ENCODE measurements around the gene ZNF525. TPM values are rescaled to one million over a fixed set of nuclear protein-coding genes. Genes with fewer than 3 reads are reported as not detected.
"Not testable (repeated sequence)": the region's sequence is repeated elsewhere in the genome, so short reads cannot be mapped to it uniquely, and the experiment has no call there.

ZNF525 gene
- total and polyA plus RNA-seq, 7 donors, result 0.18 to 2.1 (median 1.3) TPM

- intact Hi-C loops (cut with DNase I), result loop anchor here in 1 of 2 donors (5.0 kb wide), 1 partner anchor 325 kb away; no protein-coding TSS in a partner anchor
- Histone ChIP-seq H3K4me3 (no peak overlapping the region), H3K27me3 (ENCODE audit: insufficient read depth in 3 of 3, low read length in 2 of 3) (peaks cover 0 to 3% (median 0%) of the 10 kb centered on the region in 3 donors), H3K36me3 (ENCODE audit: insufficient read depth in 1 of 2, low read depth in 1 of 2) (no peaks in the 10 kb centered on the region), H3K4me1 (no peaks in the 10 kb centered on the region), H3K9me3 (peaks cover 5% of the 10 kb centered on the region), H3K27ac (no peak overlapping the region)
- no peak for DNase-seq
- 79 to 84% (median 82%) methylated on average over 5 of the region's 5 CpGs for WGBS, 3 donors
- ATAC-seq, result no peak
- TF ChIP-seq CTCF (IDR thresholded peaks at IDR 0.05), result no peak
Measured at GRCh38 chr19:53422551-53422950, 57.0 kb downstream of the ZNF525 start.

DNA sequence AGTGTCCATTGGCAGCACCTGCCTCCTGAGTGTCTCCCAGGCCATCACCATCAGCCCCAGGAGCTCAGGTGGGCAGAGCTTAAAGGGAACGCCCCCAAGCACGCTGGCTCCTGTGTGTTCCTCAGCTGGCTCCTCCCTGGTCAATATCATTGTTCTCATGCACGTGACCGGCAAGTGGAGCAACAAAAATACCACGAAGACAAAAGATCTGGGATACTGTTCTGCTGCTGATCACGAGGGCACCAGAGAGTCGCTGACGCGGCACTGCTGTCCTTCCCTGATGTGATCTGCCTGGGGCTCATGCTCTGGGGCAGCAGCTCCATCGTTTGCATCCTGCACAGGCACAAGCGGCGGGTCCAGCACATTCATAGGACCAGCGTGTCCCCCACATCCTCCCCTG lies 57.6 kb downstream of the ZNF525 start:
- not testable (repeated sequence) for H3K4me1 ChIP-seq, ATAC-seq

DNA sequence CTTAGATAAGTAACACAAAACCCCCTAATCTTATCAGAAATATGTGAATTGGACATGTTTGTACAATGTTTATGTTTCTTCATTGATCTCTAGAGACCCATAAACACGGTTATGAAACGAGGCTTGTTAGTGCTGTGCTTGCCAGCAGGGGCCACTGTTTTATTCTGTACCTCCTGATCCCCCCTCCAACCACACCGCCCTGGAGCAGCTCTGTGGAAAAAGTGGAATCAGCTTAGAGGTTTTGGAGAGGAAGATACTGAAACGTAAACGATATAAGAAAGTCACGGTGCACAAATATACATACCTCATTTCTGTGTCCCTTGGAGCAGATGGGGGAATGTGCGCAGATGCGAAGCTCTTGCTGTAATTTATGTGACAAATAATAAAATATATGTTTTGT lies 58.2 kb downstream of the ZNF525 start:
- not testable (repeated sequence) for H3K4me1 ChIP-seq; H3K4me3 ChIP-seq; DNase-seq; H3K36me3 ChIP-seq (ENCODE audit: insufficient read depth in 1 of 2, low read depth in 1 of 2); ATAC-seq; H3K27me3 ChIP-seq (ENCODE audit: insufficient read depth in 3 of 3, low read length in 2 of 3); H3K9me3 ChIP-seq; H3K27ac ChIP-seq
- intact Hi-C loops (cut with DNase I), result loop anchor here in 1 of 2 donors (5.0 kb wide), 1 partner anchor 324 kb away; no protein-coding TSS in a partner anchor
- 34 to 42% (median 39%) methylated on average over 7 to 8 of the region's 8 CpGs for WGBS, 3 donors

More for the DNA sequence above, 57.6 kb downstream of the ZNF525 start:
- not testable (repeated sequence) for H3K4me3 ChIP-seq; DNase-seq; H3K27me3 ChIP-seq (ENCODE audit: insufficient read depth in 3 of 3, low read length in 2 of 3); H3K36me3 ChIP-seq (ENCODE audit: insufficient read depth in 1 of 2, low read depth in 1 of 2); H3K27ac ChIP-seq; H3K9me3 ChIP-seq
- WGBS, 3 donors, result 12 to 20% (median 17%) methylated on average over 7 to 11 of the region's 13 CpGs
- intact Hi-C loops (cut with DNase I), result loop anchor here in 1 of 2 donors (5.0 kb wide), 1 partner anchor 324 kb away; no protein-coding TSS in a partner anchor

DNA sequence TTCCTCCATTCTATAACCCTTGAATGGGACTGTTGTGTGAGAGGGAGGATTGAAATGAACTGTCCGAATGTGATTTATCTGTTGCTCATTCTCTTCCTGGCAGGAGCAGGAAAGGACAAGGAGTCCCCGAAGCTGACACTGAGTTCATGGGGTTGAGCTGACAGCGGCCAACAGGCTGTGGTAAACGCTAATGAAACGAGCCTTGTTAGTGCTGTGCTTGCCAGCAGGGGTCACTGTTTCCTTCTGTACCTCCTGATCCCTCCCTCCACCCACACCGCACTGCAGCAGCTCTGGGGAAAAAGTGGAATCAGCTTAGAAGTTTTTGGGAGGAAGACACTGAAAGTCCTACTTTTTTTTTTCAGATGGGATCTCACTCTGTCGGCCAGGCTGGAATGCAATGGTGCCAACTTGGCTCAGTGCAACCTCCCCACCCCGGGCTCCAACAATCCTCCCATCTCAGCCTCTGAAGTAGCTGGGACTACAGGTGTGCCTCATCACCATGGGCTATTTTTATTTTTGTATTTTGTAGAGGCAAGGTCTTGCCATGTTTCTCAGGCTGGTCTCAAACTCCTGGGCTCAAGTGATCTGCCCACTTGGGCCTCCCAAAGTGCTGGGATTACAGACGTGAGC lies 59.6 kb downstream of the ZNF525 start:
- DNase-seq (peak; percentile 70 to 82), ATAC-seq (peak; percentile 71 to 90 (median 82))
- Histone ChIP-seq H3K27ac (no peak overlapping the region), H3K4me1 (no peaks in the 10 kb centered on the region), H3K9me3 (no peaks in the 10 kb centered on the region), H3K27me3 (ENCODE audit: insufficient read depth in 3 of 3, low read length in 2 of 3) (peaks cover 0 to 3% (median 0%) of the 10 kb centered on the region in 3 donors), H3K36me3 (ENCODE audit: insufficient read depth in 1 of 2, low read depth in 1 of 2) (no peaks in the 10 kb centered on the region), H3K4me3 (no peak overlapping the region)
- peak; percentile 75 for TF ChIP-seq CTCF (IDR thresholded peaks at IDR 0.05)
- intact Hi-C loops (cut with DNase I), result loop anchor here in 1 of 2 donors (5.0 kb wide), 1 partner anchor 322 kb away; no protein-coding TSS in a partner anchor
- WGBS, 3 donors, result 21 to 25% (median 24%) methylated on average over 8 to 9 of the region's 9 CpGs

DNA sequence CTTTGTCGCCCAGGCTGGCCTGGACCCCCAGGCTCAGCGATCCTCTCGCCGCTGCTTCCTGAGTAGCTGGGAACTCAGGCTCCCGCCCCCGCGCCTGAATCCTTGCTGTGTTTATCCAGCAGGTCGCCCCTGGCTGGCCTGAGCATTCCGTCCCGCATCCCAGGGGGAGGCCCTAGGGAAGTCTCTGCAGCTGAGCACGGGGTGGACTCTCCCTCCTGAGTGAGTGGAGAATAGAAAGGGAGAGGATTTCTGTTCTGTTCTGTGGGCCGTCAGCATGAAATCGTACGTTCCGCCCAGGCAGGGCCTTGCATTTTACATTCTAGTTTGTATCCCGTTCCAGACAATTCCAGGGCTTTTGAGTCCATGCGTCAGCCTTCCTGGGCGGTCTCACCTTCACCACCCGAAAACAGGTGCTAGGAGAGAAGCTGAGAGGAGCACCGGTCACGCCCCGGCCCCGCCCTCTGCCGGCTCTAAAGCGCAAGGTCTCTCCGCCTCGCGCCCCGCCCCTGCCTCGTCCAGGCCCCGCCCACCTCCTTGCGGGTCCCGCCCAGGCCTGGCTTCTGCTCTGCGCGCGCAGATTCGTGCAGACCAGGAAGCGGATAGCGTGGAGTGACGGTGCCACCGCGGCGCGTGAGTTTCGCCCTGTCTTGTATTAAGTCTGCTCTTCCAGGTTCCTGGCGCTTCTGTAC lies 66.0 kb downstream of the ZNF525 start, which contains the start of gene ZNF761:
TSS of gene ZNF761 (plus strand) at position 586 of the 689 bp plus-strand sequence. CDS start 15,285 bp downstream, outside the sequence.
- peak; percentile 100 for ATAC-seq
- H3K27ac ChIP-seq, result peak within 1 kb of the TSS; percentile 66
- intact Hi-C loops (cut with DNase I), result loop anchor here in 1 of 2 donors (5.0 kb wide), 3 partner anchors 36 to 86 kb away; partner anchors contain the start of gene ZNF813
- peaks cover under 1 to 19% of the 10 kb centered on the region in 2 donors for H3K36me3 ChIP-seq (ENCODE audit: insufficient read depth in 1 of 2, low read depth in 1 of 2)
- no peaks in the 10 kb centered on the region for H3K4me1 ChIP-seq
- H3K9me3 ChIP-seq, result no peaks in the 10 kb centered on the region
- peak; percentile 34 for TF ChIP-seq CTCF (IDR thresholded peaks at IDR 0.05)
- 1% methylated on average over 42 to 46 of the region's 46 CpGs for WGBS, 3 donors
- DNase-seq, result peak; percentile 94 to 97
- no peaks in the 10 kb centered on the region for H3K27me3 ChIP-seq (ENCODE audit: insufficient read depth in 3 of 3, low read length in 2 of 3)
- peak within 1 kb of the TSS; percentile 72 for H3K4me3 ChIP-seq

Measured in psoas muscle (tissue), 8 donors.